ENCODE results near the gene PLXNB3.

GRCh38 chrX:153764786-153765137, 713 bp downstream of the PLXNB3 start:
- TF ChIP-seq CTCF (IDR thresholded peaks at IDR 0.05; ENCODE audit: low read depth, low read length, missing input control), result no peak
- TF ChIP-seq FOXA1 (IDR thresholded peaks at IDR 0.05), result no peak
- no peak for TF ChIP-seq TAF1 (conservative IDR thresholded peaks at IDR 0.05)
- no peak for TF ChIP-seq RAD21 (IDR thresholded peaks at IDR 0.05)
- TF ChIP-seq MAX (IDR thresholded peaks at IDR 0.05), result no peak
